HCT116 (cell line): ENCODE measurements around the gene MINDY4. TPM values are rescaled to one million over a fixed set of nuclear protein-coding genes. Genes with fewer than 3 reads are reported as not detected.

Source experiments
- ATAC-seq: fragments of 200-7000 bp; cut with Tn5 transposase; 2 replicates; pipeline ENCODE4 v1.9.1; 2020; ENCODE audit warnings: mild to moderate bottlenecking, moderate library complexity
- BruUV-seq: library from RNA; stranded (reverse); fragments of 400-500 nt; replicated peaks from 2 replicates; lab custom pipeline; 2021; lab: Mats Ljungman, UMichigan
- CTCF ChIA-PET: fragments of 300-600 bp; sonication (Branson Sonifier 250); formaldehyde crosslinking; loops from one replicate; lab custom pipeline; 2021; ENCODE audit warnings: antibody characterized with exemption; lab: Charles Lee
- POLR2A ChIA-PET: fragments of 300-600, 350-600 bp; sonication (Branson Sonifier 250); formaldehyde crosslinking; loops from one replicate; lab custom pipeline; 2021; ENCODE audit warnings: antibody characterized with exemption; lab: Charles Lee
- RAD21 ChIA-PET, 2 experiments: fragments of 300-600 bp; sonication (Branson Sonifier 250); formaldehyde crosslinking; loops; one replicate each; lab custom pipeline; 2023; ENCODE audit warnings: low total read pairs in 2 of 2; ENCODE audit not compliant: uncharacterized antibody in 2 of 2, unreplicated experiment in 2 of 2, low non-redundant PET in 1 of 2; lab: Charles Lee
- DNase-seq: peaks from one replicate; pipeline ENCODE4 v3.0.0-alpha.2; 2010; ENCODE audit warnings: low read depth, low spot score
- H2AFZ ChIP-seq: fragments of 200-600 bp; shearing (Covaris generic), sonication (generic); 2 replicates; pipeline ENCODE4 v1.6.1; 2017; ENCODE audit warnings: low read depth, mixed run types, mixed read lengths, antibody characterized with exemption, low read length; ENCODE audit not compliant: poor library complexity, severe bottlenecking
- H3K27ac ChIP-seq: 2 replicates; pipeline ENCODE4 v1.5.1; 2012; ENCODE audit warnings: low read depth, low read length
- H3K27me3 ChIP-seq: fragments of 200-600 bp; sonication (generic); 2 replicates; pipeline ENCODE4 v1.6.1; 2016; ENCODE audit warnings: mixed run types, low read length, mixed read lengths; ENCODE audit not compliant: insufficient read depth
- H3K36me3 ChIP-seq, 2 experiments: fragments of 200-500 bp in 1 of 2; fragments of 200-600 bp in 1 of 2; sonication (Bioruptor generic) in 1 of 2; sonication (generic) in 1 of 2; 2 replicates each; pipeline versions ENCODE4 v1.5.1 to v1.6.1; 2014 to 2016; ENCODE audit warnings: low read length in 2 of 2, inconsistent platforms in 1 of 2, mixed read lengths in 1 of 2, mixed run types in 1 of 2; ENCODE audit not compliant: insufficient read depth in 2 of 2, control insufficient read depth in 1 of 2
- H3K4me1 ChIP-seq, 2 experiments: fragments of 200-600 bp in 1 of 2; sonication (generic) in 1 of 2; 2 replicates each; pipeline versions ENCODE4 v1.5.1 to v1.6.1; 2012 to 2017; ENCODE audit warnings: low read length in 2 of 2, inconsistent platforms in 1 of 2, mild to moderate bottlenecking in 1 of 2, mixed read lengths in 1 of 2, mixed run types in 1 of 2, moderate library complexity in 1 of 2; ENCODE audit not compliant: insufficient read depth in 2 of 2, control insufficient read depth in 1 of 2
- H3K4me2 ChIP-seq: fragments of 200-600 bp; sonication (generic); 2 replicates; pipeline ENCODE4 v1.6.1; 2017; ENCODE audit warnings: mixed run types, low read length, mixed read lengths
- H3K4me3 ChIP-seq, 2 experiments: fragments of 200-600 bp in 1 of 2; sonication (generic) in 1 of 2; replicated peaks in 1 of 2; 2 replicates each; pipeline ENCODE4 v1.5.1; 2011 to 2016; ENCODE audit warnings: low read length in 2 of 2, control low read depth in 1 of 2, low read depth in 1 of 2, mild to moderate bottlenecking in 1 of 2, mixed read lengths in 1 of 2, mixed run types in 1 of 2
- H3K79me2 ChIP-seq: fragments of 200-600 bp; sonication (generic); 2 replicates; pipeline ENCODE4 v1.6.1; 2017; ENCODE audit warnings: mild to moderate bottlenecking, mixed run types, low read length, moderate library complexity, mixed read lengths; ENCODE audit not compliant: insufficient read depth
- H3K9ac ChIP-seq: fragments of 200-600 bp; sonication (generic); 2 replicates; pipeline ENCODE4 v1.6.1; 2016; ENCODE audit warnings: low read length, mixed read lengths
- H3K9me2 ChIP-seq: fragments of 200-600 bp; sonication (generic), shearing (Covaris generic); 2 replicates; pipeline ENCODE4 v1.6.1; 2017; ENCODE audit warnings: mixed run types, mild to moderate bottlenecking, moderate library complexity; ENCODE audit not compliant: insufficient read depth
- H3K9me3 ChIP-seq, 2 experiments: fragments of 200-500 bp in 1 of 2; fragments of 200-600 bp in 1 of 2; sonication (Bioruptor generic) in 1 of 2; sonication (generic) in 1 of 2; 2 replicates each; pipeline ENCODE4 v1.6.1; 2014 to 2017; ENCODE audit warnings: low read length in 2 of 2, mixed read lengths in 2 of 2, inconsistent platforms in 1 of 2, low read depth in 1 of 2, mild to moderate bottlenecking in 1 of 2, mixed run types in 1 of 2, moderate library complexity in 1 of 2; ENCODE audit not compliant: control insufficient read depth in 1 of 2, insufficient read depth in 1 of 2
- H4K20me1 ChIP-seq: fragments of 200-600 bp; sonication (generic), shearing (Covaris generic); 2 replicates; pipeline ENCODE4 v1.6.1; 2017; ENCODE audit warnings: mixed run types, mild to moderate bottlenecking, moderate library complexity; ENCODE audit not compliant: insufficient read depth
- ATF3 ChIP-seq: IDR thresholded peaks from 2 replicates; pipeline ENCODE4 v1.6.1; 2012
- EZH2 ChIP-seq: fragments of 200-600 bp; sonication (generic); IDR thresholded peaks from 2 replicates; pipeline ENCODE4 v1.6.1; 2017; ENCODE audit warnings: antibody characterized with exemption, mixed run types
- POLR2A ChIP-seq: IDR thresholded peaks from 2 replicates; pipeline ENCODE4 v1.7.0; 2011; ENCODE audit warnings: borderline replicate concordance; ENCODE audit not compliant: insufficient read depth, insufficient read length; ENCODE audit errors: extremely low read depth
- SIN3A ChIP-seq: IDR thresholded peaks from 2 replicates; pipeline ENCODE4 v1.6.1; 2012; ENCODE audit warnings: low read depth
- SRF ChIP-seq: IDR thresholded peaks from 2 replicates; pipeline ENCODE4 v1.6.1; 2012; ENCODE audit warnings: low read depth
- TCF7L2 ChIP-seq: IDR thresholded peaks from 2 replicates; pipeline ENCODE4 v1.7.0; 2011; ENCODE audit warnings: borderline replicate concordance, inconsistent platforms; ENCODE audit not compliant: insufficient read depth, insufficient read length; ENCODE audit errors: extremely low read depth
- ZBTB33 ChIP-seq: IDR thresholded peaks from 2 replicates; pipeline ENCODE4 v1.6.1; 2011; ENCODE audit warnings: mild to moderate bottlenecking, low read length, moderate library complexity; ENCODE audit not compliant: insufficient replicate concordance; ENCODE audit errors: extremely low read depth
- ZFX ChIP-seq: fragments of 450-650 bp; IDR thresholded peaks from 2 replicates; pipeline ENCODE4 v1.6.1; 2017
- intact Hi-C: fragments of 100-400 bp; cut with micrococcal nuclease; formaldehyde crosslinking; loops from 2 replicates; pipeline ENCODE4 v1.10.0; 2022
- total RNA-seq: library from RNA; stranded (reverse); gene quantifications from one replicate; pipeline ENCODE4 v1.2.1, GENCODE V29; 2021; ENCODE audit not compliant: unreplicated experiment
- TF ChIP-seq, protein P1 (sequence below): IDR thresholded peaks from 2 replicates; pipeline ENCODE4 v1.6.1; 2012; ENCODE audit warnings: low read depth
- TF ChIP-seq, protein P2 (sequence below): IDR thresholded peaks from 2 replicates; pipeline ENCODE4 v1.6.1; 2012
- TF ChIP-seq, protein P3 (sequence below), 3 experiments: fragments of 200-600 bp in 1 of 3; sonication (generic) in 1 of 3; IDR thresholded peaks in 2 of 3; conservative IDR thresholded peaks in 1 of 3; 2 replicates each; pipeline ENCODE4 v1.5.1; 2012 to 2017; ENCODE audit warnings: low read depth in 2 of 3, low read length in 2 of 3, antibody characterized with exemption in 1 of 3, borderline replicate concordance in 1 of 3, control low read depth in 1 of 3, mild to moderate bottlenecking in 1 of 3, mixed read lengths in 1 of 3, mixed run types in 1 of 3, moderate library complexity in 1 of 3; ENCODE audit not compliant: insufficient read depth in 1 of 3

The MINDY4 gene
- total RNA-seq, 1 experiment from 2014 or later, result 6.1 TPM

DNA sequence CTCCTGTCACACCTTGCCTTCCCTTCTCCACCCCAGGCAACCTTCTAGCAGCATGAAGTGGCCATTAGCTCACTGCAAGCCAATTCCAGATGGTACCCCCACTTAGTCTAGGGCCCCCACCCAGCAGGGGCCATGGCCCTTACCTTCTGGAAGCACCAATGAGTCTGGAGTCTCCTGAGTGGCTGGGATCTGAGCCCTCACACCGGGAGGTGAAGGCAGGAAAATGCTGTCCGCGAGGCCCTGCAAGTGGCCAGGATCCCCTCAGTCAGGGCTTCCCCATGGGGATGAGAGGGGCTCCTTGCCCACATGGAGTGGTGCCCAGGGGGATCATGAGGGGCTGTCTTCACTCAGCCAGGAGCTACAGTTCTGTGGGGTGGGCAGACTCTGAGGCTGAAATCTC lies 145.0 kb downstream of the MINDY4 start:
- Histone ChIP-seq H3K27me3 (no peaks in the 10 kb centered on the region), H4K20me1 (no peaks in the 10 kb centered on the region), H3K9me2 (no peaks in the 10 kb centered on the region), H3K4me1 (peaks cover 14 to 38% of the 10 kb centered on the region in 2 experiments), H3K9me3 (no peaks in the 10 kb centered on the region), H3K4me3 (no peak overlapping the region), H2AFZ (no peak overlapping the region), H3K36me3 (no peaks in the 10 kb centered on the region), H3K27ac (no peak overlapping the region), H3K79me2 (no peaks in the 10 kb centered on the region), H3K4me2 (no peak overlapping the region), H3K9ac (no peak overlapping the region)
- intact Hi-C loops, result no loop called here
- RAD21 ChIA-PET, result no interaction called here
- ATAC-seq (no peak), DNase-seq (no peak)
- CTCF ChIA-PET, result no interaction called here
- TF ChIP-seq EZH2, result no peak
- TF ChIP-seq TCF7L2, result no peak
- TF ChIP-seq, protein P1, sequence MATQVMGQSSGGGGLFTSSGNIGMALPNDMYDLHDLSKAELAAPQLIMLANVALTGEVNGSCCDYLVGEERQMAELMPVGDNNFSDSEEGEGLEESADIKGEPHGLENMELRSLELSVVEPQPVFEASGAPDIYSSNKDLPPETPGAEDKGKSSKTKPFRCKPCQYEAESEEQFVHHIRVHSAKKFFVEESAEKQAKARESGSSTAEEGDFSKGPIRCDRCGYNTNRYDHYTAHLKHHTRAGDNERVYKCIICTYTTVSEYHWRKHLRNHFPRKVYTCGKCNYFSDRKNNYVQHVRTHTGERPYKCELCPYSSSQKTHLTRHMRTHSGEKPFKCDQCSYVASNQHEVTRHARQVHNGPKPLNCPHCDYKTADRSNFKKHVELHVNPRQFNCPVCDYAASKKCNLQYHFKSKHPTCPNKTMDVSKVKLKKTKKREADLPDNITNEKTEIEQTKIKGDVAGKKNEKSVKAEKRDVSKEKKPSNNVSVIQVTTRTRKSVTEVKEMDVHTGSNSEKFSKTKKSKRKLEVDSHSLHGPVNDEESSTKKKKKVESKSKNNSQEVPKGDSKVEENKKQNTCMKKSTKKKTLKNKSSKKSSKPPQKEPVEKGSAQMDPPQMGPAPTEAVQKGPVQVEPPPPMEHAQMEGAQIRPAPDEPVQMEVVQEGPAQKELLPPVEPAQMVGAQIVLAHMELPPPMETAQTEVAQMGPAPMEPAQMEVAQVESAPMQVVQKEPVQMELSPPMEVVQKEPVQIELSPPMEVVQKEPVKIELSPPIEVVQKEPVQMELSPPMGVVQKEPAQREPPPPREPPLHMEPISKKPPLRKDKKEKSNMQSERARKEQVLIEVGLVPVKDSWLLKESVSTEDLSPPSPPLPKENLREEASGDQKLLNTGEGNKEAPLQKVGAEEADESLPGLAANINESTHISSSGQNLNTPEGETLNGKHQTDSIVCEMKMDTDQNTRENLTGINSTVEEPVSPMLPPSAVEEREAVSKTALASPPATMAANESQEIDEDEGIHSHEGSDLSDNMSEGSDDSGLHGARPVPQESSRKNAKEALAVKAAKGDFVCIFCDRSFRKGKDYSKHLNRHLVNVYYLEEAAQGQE, result no peak
- no peak for TF ChIP-seq ZBTB33
- TF ChIP-seq, protein P2, sequence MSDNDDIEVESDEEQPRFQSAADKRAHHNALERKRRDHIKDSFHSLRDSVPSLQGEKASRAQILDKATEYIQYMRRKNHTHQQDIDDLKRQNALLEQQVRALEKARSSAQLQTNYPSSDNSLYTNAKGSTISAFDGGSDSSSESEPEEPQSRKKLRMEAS, result no peak
- no peak for TF ChIP-seq ATF3
- TF ChIP-seq, protein P3, sequence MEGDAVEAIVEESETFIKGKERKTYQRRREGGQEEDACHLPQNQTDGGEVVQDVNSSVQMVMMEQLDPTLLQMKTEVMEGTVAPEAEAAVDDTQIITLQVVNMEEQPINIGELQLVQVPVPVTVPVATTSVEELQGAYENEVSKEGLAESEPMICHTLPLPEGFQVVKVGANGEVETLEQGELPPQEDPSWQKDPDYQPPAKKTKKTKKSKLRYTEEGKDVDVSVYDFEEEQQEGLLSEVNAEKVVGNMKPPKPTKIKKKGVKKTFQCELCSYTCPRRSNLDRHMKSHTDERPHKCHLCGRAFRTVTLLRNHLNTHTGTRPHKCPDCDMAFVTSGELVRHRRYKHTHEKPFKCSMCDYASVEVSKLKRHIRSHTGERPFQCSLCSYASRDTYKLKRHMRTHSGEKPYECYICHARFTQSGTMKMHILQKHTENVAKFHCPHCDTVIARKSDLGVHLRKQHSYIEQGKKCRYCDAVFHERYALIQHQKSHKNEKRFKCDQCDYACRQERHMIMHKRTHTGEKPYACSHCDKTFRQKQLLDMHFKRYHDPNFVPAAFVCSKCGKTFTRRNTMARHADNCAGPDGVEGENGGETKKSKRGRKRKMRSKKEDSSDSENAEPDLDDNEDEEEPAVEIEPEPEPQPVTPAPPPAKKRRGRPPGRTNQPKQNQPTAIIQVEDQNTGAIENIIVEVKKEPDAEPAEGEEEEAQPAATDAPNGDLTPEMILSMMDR (IDR thresholded peaks at IDR 0.05 in 2 of 3, conservative IDR thresholded peaks at IDR 0.05 in 1 of 3; ENCODE audit: borderline replicate concordance in 1 of 3, insufficient read depth in 1 of 3, low read depth in 2 of 3, low read length in 2 of 3), result no peak
- no peak for TF ChIP-seq SIN3A
- no peak for TF ChIP-seq POLR2A
- no peak for TF ChIP-seq SRF
- TF ChIP-seq ZFX, result no peak
- BruUV-seq, result no TSS peak
- POLR2A ChIA-PET, result no interaction called here
